MM.1S (cell line): Measurements from ENCODE around the gene CDK8.

Experiments used
- EZH2 ChIP-seq: fragments of 300-600 bp; sonication (generic); optimal IDR thresholded peaks from 2 replicates; pipeline ENCODE3; 2017; ENCODE audit warnings: low read depth, mild to moderate bottlenecking, antibody characterized with exemption, low read length, mixed read lengths
- TF ChIP-seq, protein P1 (sequence below): fragments of 300-600 bp; sonication (generic); IDR thresholded peaks from 2 replicates; pipeline ENCODE4 v1.5.1; 2016; ENCODE audit warnings: antibody characterized with exemption, low read length, mixed read lengths

DNA sequence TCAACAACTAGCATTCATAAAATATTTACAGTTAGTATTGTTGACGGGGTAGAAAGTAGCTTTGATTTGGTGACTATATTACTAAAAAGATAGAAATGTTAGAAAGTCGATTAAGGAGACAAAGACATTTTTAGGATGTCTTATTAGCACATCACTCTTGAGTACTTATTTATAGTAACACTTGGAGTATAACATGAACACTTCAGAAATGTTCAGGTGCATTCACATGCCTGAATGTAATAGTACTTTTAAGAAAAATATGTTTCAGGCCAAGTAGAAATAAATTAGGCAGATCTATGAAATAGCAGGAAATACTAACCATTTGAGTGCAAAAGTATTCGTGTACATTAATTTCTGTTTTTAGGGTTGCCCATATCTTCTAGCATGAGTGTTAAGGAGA, 70.4 kb downstream of the CDK8 start:
- TF ChIP-seq, protein P1, sequence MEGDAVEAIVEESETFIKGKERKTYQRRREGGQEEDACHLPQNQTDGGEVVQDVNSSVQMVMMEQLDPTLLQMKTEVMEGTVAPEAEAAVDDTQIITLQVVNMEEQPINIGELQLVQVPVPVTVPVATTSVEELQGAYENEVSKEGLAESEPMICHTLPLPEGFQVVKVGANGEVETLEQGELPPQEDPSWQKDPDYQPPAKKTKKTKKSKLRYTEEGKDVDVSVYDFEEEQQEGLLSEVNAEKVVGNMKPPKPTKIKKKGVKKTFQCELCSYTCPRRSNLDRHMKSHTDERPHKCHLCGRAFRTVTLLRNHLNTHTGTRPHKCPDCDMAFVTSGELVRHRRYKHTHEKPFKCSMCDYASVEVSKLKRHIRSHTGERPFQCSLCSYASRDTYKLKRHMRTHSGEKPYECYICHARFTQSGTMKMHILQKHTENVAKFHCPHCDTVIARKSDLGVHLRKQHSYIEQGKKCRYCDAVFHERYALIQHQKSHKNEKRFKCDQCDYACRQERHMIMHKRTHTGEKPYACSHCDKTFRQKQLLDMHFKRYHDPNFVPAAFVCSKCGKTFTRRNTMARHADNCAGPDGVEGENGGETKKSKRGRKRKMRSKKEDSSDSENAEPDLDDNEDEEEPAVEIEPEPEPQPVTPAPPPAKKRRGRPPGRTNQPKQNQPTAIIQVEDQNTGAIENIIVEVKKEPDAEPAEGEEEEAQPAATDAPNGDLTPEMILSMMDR, result no peak
- no peak for TF ChIP-seq EZH2
